Peyer's patch (tissue), 4 donors: Measurements from ENCODE around the gene DCDC2B. TPM values are rescaled to one million over a fixed set of nuclear protein-coding genes. Genes with fewer than 3 reads are reported as not detected.

ENCODE experiments used
- DNase-seq, 3 donors: peaks; one replicate each; pipeline ENCODE4 v3.0.0-alpha.2; 2017 to 2019
- H3K27ac ChIP-seq, 4 donors: fragments of 200-600 bp; sonication (generic); one replicate each; pipeline ENCODE4 v1.5.1; 2016 to 2019
- H3K27me3 ChIP-seq, 2 donors: fragments of 200-600 bp; sonication (generic); one replicate each; pipeline ENCODE4 v1.5.1; 2019
- H3K36me3 ChIP-seq, 3 donors: fragments of 200-600 bp; sonication (generic); one replicate each; pipeline ENCODE4 v1.5.1; 2016 to 2019
- H3K4me1 ChIP-seq, 4 donors: fragments of 200-600 bp; sonication (generic); one replicate each; pipeline ENCODE4 v1.5.1; 2016 to 2019
- H3K4me3 ChIP-seq, 4 donors: fragments of 200-600 bp; sonication (generic); 1 replicate in 3 of 4; 2 replicates in 1 of 4; pipeline ENCODE4 v1.5.1; 2016 to 2019; ENCODE audit warnings: mild to moderate bottlenecking in 1 of 4
- H3K9me3 ChIP-seq, 4 donors: fragments of 200-600 bp; sonication (generic); one replicate each; pipeline ENCODE4 v1.5.1; 2016 to 2019; ENCODE audit warnings: mild to moderate bottlenecking in 1 of 4
- POLR2A ChIP-seq, 2 donors: fragments of 450-650 bp; IDR thresholded peaks; one replicate each; pipeline ENCODE4 v1.5.1; 2017; ENCODE audit warnings: antibody characterized with exemption in 2 of 2, mild to moderate bottlenecking in 2 of 2, moderate library complexity in 2 of 2
- total RNA-seq, 4 donors: library from RNA; depleted of rRNA; stranded (reverse); fragments of >200 nt; gene quantifications; one replicate each; pipeline ENCODE4 v1.1.0, GENCODE V29; 2016
- TF ChIP-seq, protein P1 (sequence below), 6 experiments: fragments of 450-650 bp in 4 of 6; fragments of 200-600 bp in 2 of 6; sonication (generic) in 1 of 6; IDR thresholded peaks; one replicate each; pipeline ENCODE4 v1.5.1; 2017 to 2019; ENCODE audit warnings: antibody characterized with exemption in 6 of 6, mild to moderate bottlenecking in 3 of 6, moderate library complexity in 1 of 6

DCDC2B gene
- total RNA-seq, 4 donors from 2014 or later = 0.85 TPM; not detected in 3

DNA sequence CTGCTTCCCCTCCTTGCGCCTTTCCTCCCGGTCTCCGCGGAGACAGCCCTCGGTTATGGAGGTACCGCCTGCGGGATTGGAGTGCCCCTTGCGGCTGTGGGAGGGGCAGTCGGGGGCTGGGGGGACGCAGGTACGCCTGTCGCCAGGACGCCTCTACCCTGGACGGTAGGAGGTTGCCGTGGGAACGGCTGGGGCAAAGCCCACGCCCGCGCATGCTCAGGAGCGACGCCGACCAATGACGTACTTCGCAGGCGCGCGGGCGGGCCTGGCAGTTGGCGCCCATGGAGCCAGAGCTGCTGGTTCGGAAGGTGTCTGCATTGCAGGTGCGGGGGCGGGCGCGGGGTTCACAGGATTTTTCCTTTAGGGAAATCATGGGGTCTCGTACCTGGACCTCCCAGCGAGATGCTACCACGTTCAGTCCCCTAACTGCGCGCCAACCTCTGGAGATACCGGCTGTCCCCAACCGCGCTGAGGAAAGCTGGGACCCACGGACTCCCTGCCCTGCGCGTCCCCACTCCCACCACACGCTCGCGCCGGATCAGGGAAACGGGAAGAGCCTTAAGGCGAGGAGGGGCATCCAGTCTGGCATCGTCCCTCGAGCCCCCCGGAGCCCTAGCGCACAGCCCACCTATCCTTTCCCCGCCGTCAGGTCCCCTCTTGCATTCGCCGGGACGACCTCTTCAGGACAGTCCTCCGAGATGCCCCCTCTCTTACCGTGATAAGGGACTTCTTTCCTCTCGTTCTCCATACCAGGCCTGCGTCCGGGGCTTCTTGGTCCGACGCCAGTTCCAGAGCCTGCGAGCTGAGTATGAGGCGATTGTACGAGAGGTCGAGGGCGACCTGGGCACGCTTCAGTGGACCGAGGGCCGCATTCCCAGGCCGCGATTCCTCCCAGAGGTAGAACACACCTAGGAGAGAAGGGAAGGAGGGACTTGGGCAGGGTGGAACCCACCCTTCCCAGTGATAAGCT, 3.2 kb upstream of the DCDC2B start, which contains the start of gene IQCC:
Gene IQCC (plus strand): TSS at position 271 of the 970 bp plus-strand sequence. CDS start 11 bp downstream, at position 282.
- H3K4me3 ChIP-seq = peak within 1 kb of the TSS; percentile 55 to 64 (median 56)
- H3K4me1 ChIP-seq = peaks cover 0 to 41% (median 15%) of the 10 kb centered on the region in 4 donors
- TF ChIP-seq, protein P1, sequence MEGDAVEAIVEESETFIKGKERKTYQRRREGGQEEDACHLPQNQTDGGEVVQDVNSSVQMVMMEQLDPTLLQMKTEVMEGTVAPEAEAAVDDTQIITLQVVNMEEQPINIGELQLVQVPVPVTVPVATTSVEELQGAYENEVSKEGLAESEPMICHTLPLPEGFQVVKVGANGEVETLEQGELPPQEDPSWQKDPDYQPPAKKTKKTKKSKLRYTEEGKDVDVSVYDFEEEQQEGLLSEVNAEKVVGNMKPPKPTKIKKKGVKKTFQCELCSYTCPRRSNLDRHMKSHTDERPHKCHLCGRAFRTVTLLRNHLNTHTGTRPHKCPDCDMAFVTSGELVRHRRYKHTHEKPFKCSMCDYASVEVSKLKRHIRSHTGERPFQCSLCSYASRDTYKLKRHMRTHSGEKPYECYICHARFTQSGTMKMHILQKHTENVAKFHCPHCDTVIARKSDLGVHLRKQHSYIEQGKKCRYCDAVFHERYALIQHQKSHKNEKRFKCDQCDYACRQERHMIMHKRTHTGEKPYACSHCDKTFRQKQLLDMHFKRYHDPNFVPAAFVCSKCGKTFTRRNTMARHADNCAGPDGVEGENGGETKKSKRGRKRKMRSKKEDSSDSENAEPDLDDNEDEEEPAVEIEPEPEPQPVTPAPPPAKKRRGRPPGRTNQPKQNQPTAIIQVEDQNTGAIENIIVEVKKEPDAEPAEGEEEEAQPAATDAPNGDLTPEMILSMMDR (IDR thresholded peaks at IDR 0.05) = no peak
- peak; percentile 33 to 45 for TF ChIP-seq POLR2A (IDR thresholded peaks at IDR 0.05)
- no peaks in the 10 kb centered on the region for H3K9me3 ChIP-seq
- peak; percentile 79 to 93 (median 91) for DNase-seq
- H3K27ac ChIP-seq = peak within 1 kb of the TSS in 2 of 4 donors; percentile 58 to 61
- H3K36me3 ChIP-seq = no peaks in the 10 kb centered on the region
- no peaks in the 10 kb centered on the region for H3K27me3 ChIP-seq

DNA sequence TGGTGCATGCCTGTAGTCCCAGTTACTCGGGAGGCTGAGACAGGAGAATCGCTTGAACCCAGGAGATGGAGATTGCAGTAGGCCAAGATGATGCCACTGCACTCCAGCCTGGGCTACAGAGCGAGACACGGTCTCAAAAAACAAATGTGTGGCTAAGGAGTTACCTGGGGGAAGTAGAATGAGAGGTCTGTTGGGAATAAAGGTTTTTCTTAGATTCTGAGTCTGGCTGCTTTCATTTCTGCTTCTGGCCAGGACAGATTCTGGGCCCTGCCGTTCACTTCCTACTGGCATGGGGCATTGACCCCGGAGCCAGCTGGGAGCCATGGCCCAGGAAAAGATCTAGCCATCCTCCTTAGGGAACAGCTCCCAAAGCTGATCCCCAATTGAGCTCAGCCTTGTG, 420 bp upstream of the DCDC2B start:
- Histone ChIP-seq H3K4me1 (peaks cover 0 to 26% (median 10%) of the 10 kb centered on the region in 4 donors), H3K27ac (peak overlapping the region in 3 of 4 donors; percentile 1 to 85 (median 69)), H3K9me3 (no peaks in the 10 kb centered on the region), H3K36me3 (no peaks in the 10 kb centered on the region), H3K27me3 (no peaks in the 10 kb centered on the region), H3K4me3 (no peak overlapping the region)
- TF ChIP-seq, protein P1 (IDR thresholded peaks at IDR 0.05) = no peak
- TF ChIP-seq POLR2A (IDR thresholded peaks at IDR 0.05) = no peak
- DNase-seq = no peak

DNA sequence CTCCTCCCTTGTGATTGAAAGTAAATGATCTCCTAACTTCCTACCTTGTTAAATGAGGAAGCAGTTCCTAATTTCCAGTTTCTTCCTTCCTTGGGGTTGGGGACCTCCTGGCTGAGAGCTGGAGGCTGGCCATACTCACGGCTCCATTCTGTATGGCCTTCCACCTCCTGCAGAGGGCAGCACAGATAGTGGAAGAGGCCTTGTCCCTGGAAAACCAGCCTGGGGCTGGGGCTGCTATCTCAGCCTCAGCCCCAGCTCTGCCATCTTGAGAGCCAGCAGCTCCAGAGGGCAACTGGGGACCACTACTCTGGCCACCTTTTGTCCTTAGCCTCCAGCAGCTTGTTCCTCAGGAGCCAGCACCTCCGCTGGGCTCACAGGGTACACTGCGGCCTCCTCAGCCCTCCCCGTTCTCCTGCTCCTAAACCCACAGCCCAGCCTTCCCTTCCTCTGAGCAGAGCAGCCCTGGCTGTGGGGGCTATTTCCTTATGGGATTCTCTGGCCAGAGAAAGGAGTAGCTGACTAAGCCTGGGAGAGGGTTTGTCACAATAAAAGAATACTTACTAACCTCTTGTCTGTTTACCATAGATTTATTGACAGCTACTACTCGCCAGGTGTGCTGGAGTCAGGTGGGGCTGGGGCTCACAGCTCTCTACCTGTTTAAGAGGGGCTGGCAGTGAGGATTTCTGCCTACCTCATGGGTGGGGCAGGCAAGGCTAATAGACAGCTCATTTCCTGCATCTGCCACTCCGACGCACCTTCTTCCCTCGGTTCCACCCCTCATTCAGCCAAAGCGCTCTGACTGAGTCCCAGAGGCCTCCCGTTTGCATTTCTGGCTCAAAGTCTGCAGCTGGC, 7.0 kb downstream of the DCDC2B start:
- Histone ChIP-seq H3K27ac (peak overlapping the region in 3 of 4 donors; percentile 47 to 68 (median 57)), H3K4me1 (peaks cover 0 to 16% (median 0%) of the 10 kb centered on the region in 4 donors), H3K36me3 (peaks cover 0 to 18% (median 0%) of the 10 kb centered on the region in 3 donors), H3K27me3 (no peaks in the 10 kb centered on the region), H3K9me3 (no peaks in the 10 kb centered on the region), H3K4me3 (no peak overlapping the region)
- peak; percentile 54 to 84 (median 71) for DNase-seq
- no peak for TF ChIP-seq POLR2A (IDR thresholded peaks at IDR 0.05)
- TF ChIP-seq, protein P1 (IDR thresholded peaks at IDR 0.05) = peak; percentile 56 to 84 (median 72)

DNA sequence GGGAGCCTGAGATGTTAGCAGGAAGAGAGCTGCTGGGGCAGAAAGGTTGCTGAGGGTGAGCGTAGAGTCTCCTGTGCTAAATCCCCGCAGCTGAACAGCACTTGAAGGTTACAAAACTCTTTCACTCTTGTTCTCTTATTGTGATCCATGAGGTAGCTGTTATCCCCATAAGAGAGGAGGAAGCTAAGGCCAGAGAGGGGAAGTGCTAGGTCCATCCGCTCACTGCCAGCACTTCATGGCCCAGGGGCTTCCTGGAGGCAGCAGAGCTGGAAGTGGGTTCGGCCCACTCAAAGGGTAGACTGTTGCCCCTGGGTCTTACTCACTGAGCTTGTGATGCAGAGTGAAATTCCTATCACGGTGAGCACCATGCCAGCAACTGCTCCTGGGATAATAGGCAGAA, 7.7 kb downstream of the DCDC2B start:
- no peak for DNase-seq
- Histone ChIP-seq H3K27ac (peak overlapping the region in 3 of 4 donors; percentile 28 to 68 (median 46)), H3K36me3 (peaks cover 0 to 18% (median 0%) of the 10 kb centered on the region in 3 donors), H3K27me3 (no peaks in the 10 kb centered on the region), H3K4me3 (no peak overlapping the region), H3K9me3 (no peaks in the 10 kb centered on the region), H3K4me1 (peaks cover 0 to 23% (median 0%) of the 10 kb centered on the region in 4 donors)
- TF ChIP-seq, protein P1 (IDR thresholded peaks at IDR 0.05) = no peak
- no peak for TF ChIP-seq POLR2A (IDR thresholded peaks at IDR 0.05)

DNA sequence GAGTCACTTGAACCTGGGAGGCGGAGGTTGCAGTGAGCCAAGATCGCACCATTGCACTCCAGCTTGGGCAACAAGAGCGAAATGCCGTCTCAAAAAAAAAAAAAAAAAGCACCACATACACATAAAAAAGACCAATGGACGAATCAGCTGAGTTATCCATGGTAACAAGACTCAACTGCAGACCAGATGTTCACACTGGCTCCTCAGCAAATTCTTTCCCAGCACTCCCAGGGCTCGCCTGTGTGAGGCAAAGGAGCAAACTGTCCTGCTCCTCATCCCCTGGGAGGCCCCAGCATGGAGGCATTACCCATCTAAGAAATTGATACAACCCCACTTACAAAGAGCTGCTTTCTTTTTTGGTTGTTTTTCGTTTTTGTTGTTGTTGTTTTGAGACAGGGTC, 10.1 kb downstream of the DCDC2B start:
- Histone ChIP-seq H3K27ac (no peak overlapping the region), H3K4me3 (no peak overlapping the region), H3K9me3 (no peaks in the 10 kb centered on the region), H3K27me3 (no peaks in the 10 kb centered on the region), H3K36me3 (peaks cover 0 to 23% (median 0%) of the 10 kb centered on the region in 3 donors), H3K4me1 (peaks cover 0 to 36% (median 12%) of the 10 kb centered on the region in 4 donors)
- TF ChIP-seq, protein P1 (IDR thresholded peaks at IDR 0.05) = no peak
- no peak for TF ChIP-seq POLR2A (IDR thresholded peaks at IDR 0.05)
- DNase-seq = no peak
